ENCODE results near the gene CDH24.

Gene CDH24

GRCh38 chr14:23094666-23095195, 37.4 kb upstream of the CDH24 start, which contains the start of gene ACIN1:
TSS of gene ACIN1 (minus strand) at chr14:23095136. CDS start at chr14:23095112, 24 bp downstream.
- peak within 1 kb of the TSS; percentile 82 for H3K27ac ChIP-seq (ENCODE audit: poor library complexity, severe bottlenecking)
- peak; percentile 54 for ATAC-seq (ENCODE audit: low read depth)
- peaks cover 65% of the 10 kb centered on the region for H3K36me3 ChIP-seq (ENCODE audit: low read depth)
- H3K4me3 ChIP-seq (ENCODE audit: severe bottlenecking): peak within 1 kb of the TSS; percentile 70
- no peaks in the 10 kb centered on the region for H3K27me3 ChIP-seq (ENCODE audit: insufficient read depth, poor library complexity, severe bottlenecking)
- peaks cover 13% of the 10 kb centered on the region for H3K4me1 ChIP-seq (ENCODE audit: insufficient read depth, poor library complexity, severe bottlenecking)
- peak; percentile 3 for TF ChIP-seq CTCF (IDR thresholded peaks at IDR 0.05; ENCODE audit: poor library complexity, severe bottlenecking)
- peak; percentile 90 for DNase-seq (ENCODE audit: low spot score)
- no peaks in the 10 kb centered on the region for H3K9me3 ChIP-seq (ENCODE audit: severe bottlenecking)

- no peaks in the 10 kb centered on the region for H3K27me3 ChIP-seq (ENCODE audit: insufficient read depth, poor library complexity, severe bottlenecking)
- H3K4me1 ChIP-seq (ENCODE audit: insufficient read depth, poor library complexity, severe bottlenecking): peaks cover 13% of the 10 kb centered on the region
- no peak for DNase-seq (ENCODE audit: low spot score)
- H3K9me3 ChIP-seq (ENCODE audit: severe bottlenecking): no peaks in the 10 kb centered on the region
- ATAC-seq (ENCODE audit: low read depth): no peak
- TF ChIP-seq CTCF (IDR thresholded peaks at IDR 0.05; ENCODE audit: poor library complexity, severe bottlenecking): no peak
- peaks cover 69% of the 10 kb centered on the region for H3K36me3 ChIP-seq (ENCODE audit: low read depth)
- peak overlapping the region; percentile 82 for H3K27ac ChIP-seq (ENCODE audit: poor library complexity, severe bottlenecking)
- H3K4me3 ChIP-seq (ENCODE audit: severe bottlenecking): peak overlapping the region; percentile 70
Measured at GRCh38 chr14:23093991-23094665, 36.8 kb upstream of the CDH24 start.

GRCh38 chr14:23093526-23093925, 36.2 kb upstream of the CDH24 start:
- Histone ChIP-seq H3K4me3 (ENCODE audit: severe bottlenecking) (peak overlapping the region; percentile 70), H3K9me3 (ENCODE audit: severe bottlenecking) (no peaks in the 10 kb centered on the region), H3K36me3 (ENCODE audit: low read depth) (peaks cover 69% of the 10 kb centered on the region), H3K4me1 (ENCODE audit: insufficient read depth, poor library complexity, severe bottlenecking) (peaks cover 13% of the 10 kb centered on the region), H3K27ac (ENCODE audit: poor library complexity, severe bottlenecking) (no peak overlapping the region), H3K27me3 (ENCODE audit: insufficient read depth, poor library complexity, severe bottlenecking) (no peaks in the 10 kb centered on the region)
- no peak for TF ChIP-seq CTCF (IDR thresholded peaks at IDR 0.05; ENCODE audit: poor library complexity, severe bottlenecking)
- DNase-seq (ENCODE audit: low spot score): no peak
- ATAC-seq (ENCODE audit: low read depth): no peak

- Histone ChIP-seq H3K27ac (ENCODE audit: poor library complexity, severe bottlenecking) (no peak overlapping the region), H3K9me3 (ENCODE audit: severe bottlenecking) (no peaks in the 10 kb centered on the region), H3K4me1 (ENCODE audit: insufficient read depth, poor library complexity, severe bottlenecking) (peaks cover 13% of the 10 kb centered on the region), H3K36me3 (ENCODE audit: low read depth) (peaks cover 69% of the 10 kb centered on the region), H3K4me3 (ENCODE audit: severe bottlenecking) (no peak overlapping the region), H3K27me3 (ENCODE audit: insufficient read depth, poor library complexity, severe bottlenecking) (no peaks in the 10 kb centered on the region)
- ATAC-seq (ENCODE audit: low read depth): no peak
- TF ChIP-seq CTCF (IDR thresholded peaks at IDR 0.05; ENCODE audit: poor library complexity, severe bottlenecking): no peak
- no peak for DNase-seq (ENCODE audit: low spot score)
Measured at GRCh38 chr14:23093104-23093503, 35.8 kb upstream of the CDH24 start.

Measured in RWPE2 (cell line).